ENCODE data around the gene UBE2J2.
"Not testable (repeated sequence)": the region's sequence is repeated elsewhere in the genome, so short reads cannot be mapped to it uniquely, and the experiment has no call there.

DNA sequence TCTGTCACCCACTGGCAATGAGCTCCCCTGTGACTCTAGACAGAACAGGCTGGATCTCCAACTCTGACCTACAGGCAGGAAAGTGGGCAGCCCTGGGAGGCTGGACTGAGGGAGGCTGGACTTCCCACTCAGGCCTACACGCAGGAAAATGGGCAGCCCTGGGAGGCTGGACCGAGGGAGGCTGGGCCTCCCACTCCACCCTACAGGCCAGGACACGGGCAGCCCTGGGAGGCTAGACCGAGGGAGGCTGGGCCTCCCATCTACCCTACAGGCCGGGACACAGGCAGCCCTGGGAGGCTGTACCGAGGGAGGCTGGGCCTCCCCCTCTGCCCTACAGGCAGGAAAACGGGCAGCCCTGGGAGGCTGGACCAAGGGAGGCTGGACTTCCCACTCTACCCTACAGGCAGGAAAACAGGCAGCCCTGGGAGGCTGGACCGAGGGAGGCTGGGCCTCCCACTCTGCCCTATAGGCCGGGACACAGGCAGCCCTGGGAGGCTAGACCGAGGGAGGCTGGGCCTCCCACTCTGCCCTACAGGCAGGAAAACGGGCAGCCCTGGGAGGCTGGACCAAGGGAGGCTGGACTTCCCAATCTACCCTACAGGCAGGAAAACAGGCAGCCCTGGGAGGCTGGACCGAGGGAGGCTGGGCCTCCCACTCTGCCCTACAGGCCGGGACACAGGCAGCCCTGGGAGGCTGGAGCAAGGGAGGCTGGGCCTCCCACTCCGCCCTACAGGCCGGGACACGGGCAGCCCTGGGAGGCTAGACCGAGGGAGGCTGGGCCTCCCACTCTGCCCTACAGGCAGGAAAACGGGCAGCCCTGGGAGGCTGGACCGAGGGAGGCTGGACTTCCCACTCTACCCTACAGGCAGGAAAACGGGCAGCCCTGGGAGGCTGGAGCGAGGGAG, 25.4 kb downstream of the UBE2J2 start:
- TF ChIP-seq POLR2AphosphoS5 (IDR thresholded peaks at IDR 0.05; ENCODE audit: low read depth, low read length); RFX5 (IDR thresholded peaks at IDR 0.05; ENCODE audit: low read length); MXI1 (IDR thresholded peaks at IDR 0.05; ENCODE audit: low read depth, low read length); EP300 (IDR thresholded peaks at IDR 0.05; ENCODE audit: borderline replicate concordance in 1 of 2, low read depth in 1 of 2, low read length in 1 of 2); EZH2phosphoT487 (IDR thresholded peaks at IDR 0.05; ENCODE audit: borderline replicate concordance, low read depth); NFIC (IDR thresholded peaks at IDR 0.05; ENCODE audit: borderline replicate concordance); FOXJ3 (CRISPR knock-in tag; IDR thresholded peaks at IDR 0.05); TEAD4 (IDR thresholded peaks at IDR 0.05; ENCODE audit: borderline replicate concordance, insufficient read depth); SIN3A (IDR thresholded peaks at IDR 0.05; ENCODE audit: borderline replicate concordance, low read depth, low read length): not testable (repeated sequence)
- TF ChIP-seq, protein P1, sequence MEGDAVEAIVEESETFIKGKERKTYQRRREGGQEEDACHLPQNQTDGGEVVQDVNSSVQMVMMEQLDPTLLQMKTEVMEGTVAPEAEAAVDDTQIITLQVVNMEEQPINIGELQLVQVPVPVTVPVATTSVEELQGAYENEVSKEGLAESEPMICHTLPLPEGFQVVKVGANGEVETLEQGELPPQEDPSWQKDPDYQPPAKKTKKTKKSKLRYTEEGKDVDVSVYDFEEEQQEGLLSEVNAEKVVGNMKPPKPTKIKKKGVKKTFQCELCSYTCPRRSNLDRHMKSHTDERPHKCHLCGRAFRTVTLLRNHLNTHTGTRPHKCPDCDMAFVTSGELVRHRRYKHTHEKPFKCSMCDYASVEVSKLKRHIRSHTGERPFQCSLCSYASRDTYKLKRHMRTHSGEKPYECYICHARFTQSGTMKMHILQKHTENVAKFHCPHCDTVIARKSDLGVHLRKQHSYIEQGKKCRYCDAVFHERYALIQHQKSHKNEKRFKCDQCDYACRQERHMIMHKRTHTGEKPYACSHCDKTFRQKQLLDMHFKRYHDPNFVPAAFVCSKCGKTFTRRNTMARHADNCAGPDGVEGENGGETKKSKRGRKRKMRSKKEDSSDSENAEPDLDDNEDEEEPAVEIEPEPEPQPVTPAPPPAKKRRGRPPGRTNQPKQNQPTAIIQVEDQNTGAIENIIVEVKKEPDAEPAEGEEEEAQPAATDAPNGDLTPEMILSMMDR (IDR thresholded peaks at IDR 0.05): not testable (repeated sequence)
- TF ChIP-seq, protein P2, sequence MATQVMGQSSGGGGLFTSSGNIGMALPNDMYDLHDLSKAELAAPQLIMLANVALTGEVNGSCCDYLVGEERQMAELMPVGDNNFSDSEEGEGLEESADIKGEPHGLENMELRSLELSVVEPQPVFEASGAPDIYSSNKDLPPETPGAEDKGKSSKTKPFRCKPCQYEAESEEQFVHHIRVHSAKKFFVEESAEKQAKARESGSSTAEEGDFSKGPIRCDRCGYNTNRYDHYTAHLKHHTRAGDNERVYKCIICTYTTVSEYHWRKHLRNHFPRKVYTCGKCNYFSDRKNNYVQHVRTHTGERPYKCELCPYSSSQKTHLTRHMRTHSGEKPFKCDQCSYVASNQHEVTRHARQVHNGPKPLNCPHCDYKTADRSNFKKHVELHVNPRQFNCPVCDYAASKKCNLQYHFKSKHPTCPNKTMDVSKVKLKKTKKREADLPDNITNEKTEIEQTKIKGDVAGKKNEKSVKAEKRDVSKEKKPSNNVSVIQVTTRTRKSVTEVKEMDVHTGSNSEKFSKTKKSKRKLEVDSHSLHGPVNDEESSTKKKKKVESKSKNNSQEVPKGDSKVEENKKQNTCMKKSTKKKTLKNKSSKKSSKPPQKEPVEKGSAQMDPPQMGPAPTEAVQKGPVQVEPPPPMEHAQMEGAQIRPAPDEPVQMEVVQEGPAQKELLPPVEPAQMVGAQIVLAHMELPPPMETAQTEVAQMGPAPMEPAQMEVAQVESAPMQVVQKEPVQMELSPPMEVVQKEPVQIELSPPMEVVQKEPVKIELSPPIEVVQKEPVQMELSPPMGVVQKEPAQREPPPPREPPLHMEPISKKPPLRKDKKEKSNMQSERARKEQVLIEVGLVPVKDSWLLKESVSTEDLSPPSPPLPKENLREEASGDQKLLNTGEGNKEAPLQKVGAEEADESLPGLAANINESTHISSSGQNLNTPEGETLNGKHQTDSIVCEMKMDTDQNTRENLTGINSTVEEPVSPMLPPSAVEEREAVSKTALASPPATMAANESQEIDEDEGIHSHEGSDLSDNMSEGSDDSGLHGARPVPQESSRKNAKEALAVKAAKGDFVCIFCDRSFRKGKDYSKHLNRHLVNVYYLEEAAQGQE (IDR thresholded peaks at IDR 0.05; ENCODE audit: low read depth, low read length): not testable (repeated sequence)
- TF ChIP-seq, protein P3, sequence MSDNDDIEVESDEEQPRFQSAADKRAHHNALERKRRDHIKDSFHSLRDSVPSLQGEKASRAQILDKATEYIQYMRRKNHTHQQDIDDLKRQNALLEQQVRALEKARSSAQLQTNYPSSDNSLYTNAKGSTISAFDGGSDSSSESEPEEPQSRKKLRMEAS (IDR thresholded peaks at IDR 0.05; ENCODE audit: low read depth): not testable (repeated sequence)
- TF ChIP-seq, protein P4, sequence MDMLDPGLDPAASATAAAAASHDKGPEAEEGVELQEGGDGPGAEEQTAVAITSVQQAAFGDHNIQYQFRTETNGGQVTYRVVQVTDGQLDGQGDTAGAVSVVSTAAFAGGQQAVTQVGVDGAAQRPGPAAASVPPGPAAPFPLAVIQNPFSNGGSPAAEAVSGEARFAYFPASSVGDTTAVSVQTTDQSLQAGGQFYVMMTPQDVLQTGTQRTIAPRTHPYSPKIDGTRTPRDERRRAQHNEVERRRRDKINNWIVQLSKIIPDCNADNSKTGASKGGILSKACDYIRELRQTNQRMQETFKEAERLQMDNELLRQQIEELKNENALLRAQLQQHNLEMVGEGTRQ (IDR thresholded peaks at IDR 0.05; ENCODE audit: borderline replicate concordance, low read depth, low read length): not testable (repeated sequence)
- TF ChIP-seq, protein P5, sequence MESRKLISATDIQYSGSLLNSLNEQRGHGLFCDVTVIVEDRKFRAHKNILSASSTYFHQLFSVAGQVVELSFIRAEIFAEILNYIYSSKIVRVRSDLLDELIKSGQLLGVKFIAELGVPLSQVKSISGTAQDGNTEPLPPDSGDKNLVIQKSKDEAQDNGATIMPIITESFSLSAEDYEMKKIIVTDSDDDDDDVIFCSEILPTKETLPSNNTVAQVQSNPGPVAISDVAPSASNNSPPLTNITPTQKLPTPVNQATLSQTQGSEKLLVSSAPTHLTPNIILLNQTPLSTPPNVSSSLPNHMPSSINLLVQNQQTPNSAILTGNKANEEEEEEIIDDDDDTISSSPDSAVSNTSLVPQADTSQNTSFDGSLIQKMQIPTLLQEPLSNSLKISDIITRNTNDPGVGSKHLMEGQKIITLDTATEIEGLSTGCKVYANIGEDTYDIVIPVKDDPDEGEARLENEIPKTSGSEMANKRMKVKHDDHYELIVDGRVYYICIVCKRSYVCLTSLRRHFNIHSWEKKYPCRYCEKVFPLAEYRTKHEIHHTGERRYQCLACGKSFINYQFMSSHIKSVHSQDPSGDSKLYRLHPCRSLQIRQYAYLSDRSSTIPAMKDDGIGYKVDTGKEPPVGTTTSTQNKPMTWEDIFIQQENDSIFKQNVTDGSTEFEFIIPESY (IDR thresholded peaks at IDR 0.05; ENCODE audit: borderline replicate concordance, low read depth): not testable (repeated sequence)

All from SK-N-SH (cell line).